Measurements from ENCODE around the gene VPS39. TPM values are rescaled to one million over a fixed set of nuclear protein-coding genes. Genes with fewer than 3 reads are reported as not detected.

The VPS39 gene
- total RNA-seq, 1 donor: 69.1 TPM

GRCh38 chr15:42178056-42178455, 30.0 kb downstream of the VPS39 start:
- Histone ChIP-seq H3K79me2 (ENCODE audit: insufficient read depth, low read length) (no peaks in the 10 kb centered on the region), H3K27me3 (ENCODE audit: insufficient read depth, low read length) (no peaks in the 10 kb centered on the region), H3K27ac (ENCODE audit: low read depth, low read length) (no peak overlapping the region), H3K4me3 (ENCODE audit: insufficient read depth, low read length) (no peak overlapping the region), H3K4me1 (ENCODE audit: insufficient read depth, low read length) (no peaks in the 10 kb centered on the region), H2AFZ (ENCODE audit: low read length) (no peak overlapping the region), H4K20me1 (ENCODE audit: insufficient read depth, low read length) (no peaks in the 10 kb centered on the region), H3K4me2 (ENCODE audit: insufficient read depth, low read length) (no peak overlapping the region), H3K9me3 (ENCODE audit: low read depth, low read length) (no peaks in the 10 kb centered on the region), H3K36me3 (ENCODE audit: insufficient read depth, low read length) (peaks cover 61% of the 10 kb centered on the region)
- TF ChIP-seq CTCF (IDR thresholded peaks at IDR 0.05; ENCODE audit: extremely low read depth, low read depth, low read length): no peak
- no peak for DNase-seq (ENCODE audit: insufficient read length, low spot score, missing footprints)

GRCh38 chr15:42175671-42176070, 32.4 kb downstream of the VPS39 start:
- H3K36me3 ChIP-seq (ENCODE audit: insufficient read depth, low read length): peaks cover 69% of the 10 kb centered on the region
- no peak for TF ChIP-seq CTCF (IDR thresholded peaks at IDR 0.05; ENCODE audit: extremely low read depth, low read depth, low read length)

GRCh38 chr15:42172475-42172874, 35.6 kb downstream of the VPS39 start:
- H4K20me1 ChIP-seq (ENCODE audit: insufficient read depth, low read length): no peaks in the 10 kb centered on the region
- no peak overlapping the region for H3K27ac ChIP-seq (ENCODE audit: low read depth, low read length)
- H3K9me3 ChIP-seq (ENCODE audit: low read depth, low read length): no peaks in the 10 kb centered on the region
- H3K79me2 ChIP-seq (ENCODE audit: insufficient read depth, low read length): no peaks in the 10 kb centered on the region
- no peak for TF ChIP-seq CTCF (IDR thresholded peaks at IDR 0.05; ENCODE audit: extremely low read depth, low read depth, low read length)
- no peak for DNase-seq (ENCODE audit: insufficient read length, low spot score, missing footprints)
- no peak overlapping the region for H3K4me3 ChIP-seq (ENCODE audit: insufficient read depth, low read length)
- no peaks in the 10 kb centered on the region for H3K4me1 ChIP-seq (ENCODE audit: insufficient read depth, low read length)
- H3K36me3 ChIP-seq (ENCODE audit: insufficient read depth, low read length): peaks cover 70% of the 10 kb centered on the region
- H3K27me3 ChIP-seq (ENCODE audit: insufficient read depth, low read length): no peaks in the 10 kb centered on the region
- no peak overlapping the region for H2AFZ ChIP-seq (ENCODE audit: low read length)
- no peak overlapping the region for H3K4me2 ChIP-seq (ENCODE audit: insufficient read depth, low read length)

More at GRCh38 chr15:42175671-42176070, 32.4 kb downstream of the VPS39 start:
- H4K20me1 ChIP-seq (ENCODE audit: insufficient read depth, low read length): no peaks in the 10 kb centered on the region
- no peak for DNase-seq (ENCODE audit: insufficient read length, low spot score, missing footprints)
- H3K27me3 ChIP-seq (ENCODE audit: insufficient read depth, low read length): no peaks in the 10 kb centered on the region
- no peak overlapping the region for H3K4me3 ChIP-seq (ENCODE audit: insufficient read depth, low read length)
- H3K4me2 ChIP-seq (ENCODE audit: insufficient read depth, low read length): no peak overlapping the region
- no peaks in the 10 kb centered on the region for H3K4me1 ChIP-seq (ENCODE audit: insufficient read depth, low read length)
- no peak overlapping the region for H3K27ac ChIP-seq (ENCODE audit: low read depth, low read length)
- no peaks in the 10 kb centered on the region for H3K9me3 ChIP-seq (ENCODE audit: low read depth, low read length)
- H2AFZ ChIP-seq (ENCODE audit: low read length): no peak overlapping the region
- no peaks in the 10 kb centered on the region for H3K79me2 ChIP-seq (ENCODE audit: insufficient read depth, low read length)

GRCh38 chr15:42171795-42172194, 36.3 kb downstream of the VPS39 start:
- Histone ChIP-seq H3K4me2 (ENCODE audit: insufficient read depth, low read length) (no peak overlapping the region), H4K20me1 (ENCODE audit: insufficient read depth, low read length) (no peaks in the 10 kb centered on the region), H3K4me3 (ENCODE audit: insufficient read depth, low read length) (no peak overlapping the region), H3K36me3 (ENCODE audit: insufficient read depth, low read length) (peaks cover 71% of the 10 kb centered on the region), H3K79me2 (ENCODE audit: insufficient read depth, low read length) (no peaks in the 10 kb centered on the region), H3K9me3 (ENCODE audit: low read depth, low read length) (no peaks in the 10 kb centered on the region), H3K27ac (ENCODE audit: low read depth, low read length) (no peak overlapping the region), H3K27me3 (ENCODE audit: insufficient read depth, low read length) (no peaks in the 10 kb centered on the region), H3K4me1 (ENCODE audit: insufficient read depth, low read length) (no peaks in the 10 kb centered on the region), H2AFZ (ENCODE audit: low read length) (no peak overlapping the region)
- DNase-seq (ENCODE audit: insufficient read length, low spot score, missing footprints): no peak
- no peak for TF ChIP-seq CTCF (IDR thresholded peaks at IDR 0.05; ENCODE audit: extremely low read depth, low read depth, low read length)

Measured in osteoblast (primary cell).